ENCODE data around the gene LRRC4C.

Gene LRRC4C

GRCh38 chr11:40445391-40445790 lies 1014.1 kb downstream of the LRRC4C start:
- DNase-seq (ENCODE audit: low read depth): no peak

- no peak for DNase-seq (ENCODE audit: low read depth)
Observed at GRCh38 chr11:40444151-40444550, 1015.3 kb downstream of the LRRC4C start.

- DNase-seq (ENCODE audit: low read depth): no peak
Observed at GRCh38 chr11:40435344-40435743, 1024.1 kb downstream of the LRRC4C start.

- no peak for DNase-seq (ENCODE audit: low read depth)
Observed at GRCh38 chr11:40434926-40435325, 1024.5 kb downstream of the LRRC4C start.

- no peak for DNase-seq (ENCODE audit: low read depth)
Observed at GRCh38 chr11:40432358-40432757, 1027.1 kb downstream of the LRRC4C start.

GRCh38 chr11:40425168-40425567 lies 1034.3 kb downstream of the LRRC4C start:
- DNase-seq (ENCODE audit: low read depth): no peak

GRCh38 chr11:40421208-40421981 lies 1038.1 kb downstream of the LRRC4C start:
- DNase-seq (ENCODE audit: low read depth): no peak

GRCh38 chr11:40417627-40418026 lies 1041.8 kb downstream of the LRRC4C start:
- no peak for DNase-seq (ENCODE audit: low read depth)

GRCh38 chr11:40407355-40407754 lies 1052.1 kb downstream of the LRRC4C start:
- DNase-seq (ENCODE audit: low read depth): no peak

GRCh38 chr11:40405614-40406013 lies 1053.8 kb downstream of the LRRC4C start:
- no peak for DNase-seq (ENCODE audit: low read depth)

GRCh38 chr11:40403321-40403720 lies 1056.1 kb downstream of the LRRC4C start:
- DNase-seq (ENCODE audit: low read depth): no peak

- no peak for DNase-seq (ENCODE audit: low read depth)
Observed at GRCh38 chr11:40401132-40401853, 1058.2 kb downstream of the LRRC4C start.

- no peak for DNase-seq (ENCODE audit: low read depth)
Observed at GRCh38 chr11:40397141-40397540, 1062.3 kb downstream of the LRRC4C start.

- DNase-seq (ENCODE audit: low read depth): no peak
Observed at GRCh38 chr11:40393511-40393910, 1065.9 kb downstream of the LRRC4C start.

- no peak for DNase-seq (ENCODE audit: low read depth)
Observed at GRCh38 chr11:40391679-40392078, 1067.8 kb downstream of the LRRC4C start.

- no peak for DNase-seq (ENCODE audit: low read depth)
Observed at GRCh38 chr11:40388097-40388818, 1071.2 kb downstream of the LRRC4C start.

- no peak for DNase-seq (ENCODE audit: low read depth)
Observed at GRCh38 chr11:40387240-40387980, 1072.0 kb downstream of the LRRC4C start.

- no peak for DNase-seq (ENCODE audit: low read depth)
Observed at GRCh38 chr11:40384991-40385390, 1074.5 kb downstream of the LRRC4C start.

- no peak for DNase-seq (ENCODE audit: low read depth)
Observed at GRCh38 chr11:40381481-40381880, 1078.0 kb downstream of the LRRC4C start.

- DNase-seq (ENCODE audit: low read depth): no peak
Observed at GRCh38 chr11:40380835-40381234, 1078.6 kb downstream of the LRRC4C start.

GRCh38 chr11:40376331-40376730 lies 1083.1 kb downstream of the LRRC4C start:
- DNase-seq (ENCODE audit: low read depth): no peak
